ENCODE measurements around the gene SCCPDH. TPM values are rescaled to one million over a fixed set of nuclear protein-coding genes. Genes with fewer than 3 reads are reported as not detected.

Gene SCCPDH
- total and polyA plus RNA-seq, 9 of the 15 experiments (the other 6 are each of a cell fraction or from before 2014, with no cell fraction given), result 7.0 to 61.9 (median 38.3) TPM

- TF ChIP-seq, protein P1, sequence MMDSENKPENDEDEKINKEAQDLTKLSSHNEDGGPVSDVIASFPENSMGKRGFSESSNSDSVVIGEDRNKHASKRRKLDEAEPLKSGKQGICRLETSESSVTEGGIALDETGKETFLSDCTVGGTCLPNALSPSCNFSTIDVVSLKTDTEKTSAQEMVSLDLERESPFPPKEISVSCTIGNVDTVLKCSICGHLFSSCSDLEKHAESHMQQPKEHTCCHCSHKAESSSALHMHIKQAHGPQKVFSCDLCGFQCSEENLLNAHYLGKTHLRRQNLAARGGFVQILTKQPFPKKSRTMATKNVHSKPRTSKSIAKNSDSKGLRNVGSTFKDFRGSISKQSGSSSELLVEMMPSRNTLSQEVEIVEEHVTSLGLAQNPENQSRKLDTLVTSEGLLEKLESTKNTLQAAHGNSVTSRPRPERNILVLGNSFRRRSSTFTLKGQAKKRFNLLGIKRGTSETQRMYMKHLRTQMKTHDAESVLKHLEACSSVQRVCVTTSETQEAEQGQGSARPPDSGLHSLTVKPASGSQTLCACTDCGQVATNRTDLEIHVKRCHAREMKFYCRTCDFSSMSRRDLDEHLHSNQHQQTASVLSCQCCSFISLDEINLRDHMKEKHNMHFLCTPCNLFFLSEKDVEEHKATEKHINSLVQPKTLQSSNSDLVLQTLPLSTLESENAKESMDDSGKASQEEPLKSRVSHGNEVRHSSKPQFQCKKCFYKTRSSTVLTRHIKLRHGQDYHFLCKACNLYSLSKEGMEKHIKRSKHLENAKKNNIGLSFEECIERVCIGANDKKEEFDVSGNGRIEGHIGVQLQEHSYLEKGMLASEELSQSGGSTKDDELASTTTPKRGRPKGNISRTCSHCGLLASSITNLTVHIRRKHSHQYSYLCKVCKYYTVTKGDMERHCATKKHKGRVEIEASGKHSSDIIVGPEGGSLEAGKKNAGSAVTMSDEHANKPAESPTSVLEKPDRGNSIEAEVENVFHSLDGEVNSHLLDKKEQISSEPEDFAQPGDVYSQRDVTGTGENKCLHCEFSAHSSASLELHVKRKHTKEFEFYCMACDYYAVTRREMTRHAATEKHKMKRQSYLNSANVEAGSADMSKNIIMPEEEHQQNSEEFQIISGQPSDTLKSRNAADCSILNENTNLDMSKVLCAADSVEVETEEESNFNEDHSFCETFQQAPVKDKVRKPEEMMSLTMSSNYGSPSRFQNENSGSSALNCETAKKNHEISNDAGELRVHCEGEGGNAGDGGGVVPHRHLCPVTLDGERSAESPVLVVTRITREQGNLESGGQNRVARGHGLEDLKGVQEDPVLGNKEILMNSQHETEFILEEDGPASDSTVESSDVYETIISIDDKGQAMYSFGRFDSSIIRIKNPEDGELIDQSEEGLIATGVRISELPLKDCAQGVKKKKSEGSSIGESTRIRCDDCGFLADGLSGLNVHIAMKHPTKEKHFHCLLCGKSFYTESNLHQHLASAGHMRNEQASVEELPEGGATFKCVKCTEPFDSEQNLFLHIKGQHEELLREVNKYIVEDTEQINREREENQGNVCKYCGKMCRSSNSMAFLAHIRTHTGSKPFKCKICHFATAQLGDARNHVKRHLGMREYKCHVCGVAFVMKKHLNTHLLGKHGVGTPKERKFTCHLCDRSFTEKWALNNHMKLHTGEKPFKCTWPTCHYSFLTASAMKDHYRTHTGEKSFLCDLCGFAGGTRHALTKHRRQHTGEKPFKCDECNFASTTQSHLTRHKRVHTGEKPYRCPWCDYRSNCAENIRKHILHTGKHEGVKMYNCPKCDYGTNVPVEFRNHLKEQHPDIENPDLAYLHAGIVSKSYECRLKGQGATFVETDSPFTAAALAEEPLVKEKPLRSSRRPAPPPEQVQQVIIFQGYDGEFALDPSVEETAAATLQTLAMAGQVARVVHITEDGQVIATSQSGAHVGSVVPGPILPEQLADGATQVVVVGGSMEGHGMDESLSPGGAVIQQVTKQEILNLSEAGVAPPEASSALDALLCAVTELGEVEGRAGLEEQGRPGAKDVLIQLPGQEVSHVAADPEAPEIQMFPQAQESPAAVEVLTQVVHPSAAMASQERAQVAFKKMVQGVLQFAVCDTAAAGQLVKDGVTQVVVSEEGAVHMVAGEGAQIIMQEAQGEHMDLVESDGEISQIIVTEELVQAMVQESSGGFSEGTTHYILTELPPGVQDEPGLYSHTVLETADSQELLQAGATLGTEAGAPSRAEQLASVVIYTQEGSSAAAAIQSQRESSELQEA (IDR thresholded peaks at IDR 0.05; ENCODE audit: low read depth), result no peak
- no peak for TF ChIP-seq ZNF311 (CRISPR knock-in tag; IDR thresholded peaks at IDR 0.05)
- no peak for TF ChIP-seq ZZZ3 (IDR thresholded peaks at IDR 0.05)
- no peak for TF ChIP-seq SNRNP70 (optimal IDR thresholded peaks at IDR 0.05; ENCODE audit: low read depth, low read length)
- no peak for TF ChIP-seq ZNF212 (CRISPR knock-in tag; IDR thresholded peaks at IDR 0.05)
- no peak for TF ChIP-seq TBP (optimal IDR thresholded peaks at IDR 0.05; ENCODE audit: low read depth, low read length)
- TF ChIP-seq PHF20 (IDR thresholded peaks at IDR 0.05; ENCODE audit: partially characterized antibody), result peak; percentile 74
- TF ChIP-seq ZNF785 (CRISPR knock-in tag; IDR thresholded peaks at IDR 0.05), result no peak
- peak; percentile 84 for TF ChIP-seq RBBP5 (IDR thresholded peaks at IDR 0.05; ENCODE audit: borderline replicate concordance, insufficient read depth, low read length, poor library complexity, severe bottlenecking)
- TF ChIP-seq, protein P2, sequence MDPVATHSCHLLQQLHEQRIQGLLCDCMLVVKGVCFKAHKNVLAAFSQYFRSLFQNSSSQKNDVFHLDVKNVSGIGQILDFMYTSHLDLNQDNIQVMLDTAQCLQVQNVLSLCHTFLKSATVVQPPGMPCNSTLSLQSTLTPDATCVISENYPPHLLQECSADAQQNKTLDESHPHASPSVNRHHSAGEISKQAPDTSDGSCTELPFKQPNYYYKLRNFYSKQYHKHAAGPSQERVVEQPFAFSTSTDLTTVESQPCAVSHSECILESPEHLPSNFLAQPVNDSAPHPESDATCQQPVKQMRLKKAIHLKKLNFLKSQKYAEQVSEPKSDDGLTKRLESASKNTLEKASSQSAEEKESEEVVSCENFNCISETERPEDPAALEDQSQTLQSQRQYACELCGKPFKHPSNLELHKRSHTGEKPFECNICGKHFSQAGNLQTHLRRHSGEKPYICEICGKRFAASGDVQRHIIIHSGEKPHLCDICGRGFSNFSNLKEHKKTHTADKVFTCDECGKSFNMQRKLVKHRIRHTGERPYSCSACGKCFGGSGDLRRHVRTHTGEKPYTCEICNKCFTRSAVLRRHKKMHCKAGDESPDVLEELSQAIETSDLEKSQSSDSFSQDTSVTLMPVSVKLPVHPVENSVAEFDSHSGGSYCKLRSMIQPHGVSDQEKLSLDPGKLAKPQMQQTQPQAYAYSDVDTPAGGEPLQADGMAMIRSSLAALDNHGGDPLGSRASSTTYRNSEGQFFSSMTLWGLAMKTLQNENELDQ (CRISPR knock-in tag; IDR thresholded peaks at IDR 0.05; ENCODE audit: borderline replicate concordance), result no peak
- TF ChIP-seq CHAMP1 (IDR thresholded peaks at IDR 0.05), result no peak
- TF ChIP-seq SREBF1 (IDR thresholded peaks at IDR 0.05; ENCODE audit: borderline replicate concordance, low read depth, low read length), result no peak
- no peak for TF ChIP-seq ELF2 (CRISPR knock-in tag; IDR thresholded peaks at IDR 0.05)
- no peak for TF ChIP-seq RNF2 (IDR thresholded peaks at IDR 0.05)
- no peak for TF ChIP-seq DMBX1 (CRISPR knock-in tag; IDR thresholded peaks at IDR 0.05; ENCODE audit: borderline replicate concordance)
- TF ChIP-seq CBX1 (IDR thresholded peaks at IDR 0.05; ENCODE audit: low read depth), result peak; percentile 56; the same call in 1 of the 2 replicates
Observed at GRCh38 chr1:246724016-246724730, at the start of gene SCCPDH (continued).
